ENCODE measurements around the gene MAGEA4. TPM values are rescaled to one million over a fixed set of nuclear protein-coding genes. Genes with fewer than 3 reads are reported as not detected.

The MAGEA4 gene
- total and polyA plus RNA-seq, 8 donors, result not detected

DNA sequence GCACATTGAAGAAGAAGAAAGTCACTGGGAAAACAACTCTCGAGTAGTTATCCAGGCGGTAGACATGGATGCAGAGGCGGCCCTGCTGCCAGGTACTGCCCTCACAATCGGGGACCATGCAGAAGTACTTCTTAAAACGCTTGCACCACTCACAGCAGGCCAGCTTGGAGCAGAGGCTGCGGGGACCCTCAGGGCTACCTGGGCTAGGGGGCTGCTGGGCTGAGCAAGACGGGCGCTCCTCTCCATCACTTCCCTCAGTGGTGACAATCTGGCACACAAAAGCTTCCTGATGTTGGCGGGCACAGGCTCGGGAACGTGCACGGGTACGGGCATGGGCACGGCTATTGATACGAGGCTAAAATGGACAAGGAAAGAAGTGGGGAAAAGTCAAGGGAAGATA is 42.0 kb downstream of the MAGEA4 start:
- Histone ChIP-seq H3K27ac (no peak overlapping the region), H3K4me3 (no peak overlapping the region), H3K36me3 (no peaks in the 10 kb centered on the region), H3K4me1 (no peaks in the 10 kb centered on the region), H3K9me3 (no peaks in the 10 kb centered on the region), H3K27me3 (no peaks in the 10 kb centered on the region)
- ATAC-seq (no peak), DNase-seq (no peak)
- TF ChIP-seq, protein P1, sequence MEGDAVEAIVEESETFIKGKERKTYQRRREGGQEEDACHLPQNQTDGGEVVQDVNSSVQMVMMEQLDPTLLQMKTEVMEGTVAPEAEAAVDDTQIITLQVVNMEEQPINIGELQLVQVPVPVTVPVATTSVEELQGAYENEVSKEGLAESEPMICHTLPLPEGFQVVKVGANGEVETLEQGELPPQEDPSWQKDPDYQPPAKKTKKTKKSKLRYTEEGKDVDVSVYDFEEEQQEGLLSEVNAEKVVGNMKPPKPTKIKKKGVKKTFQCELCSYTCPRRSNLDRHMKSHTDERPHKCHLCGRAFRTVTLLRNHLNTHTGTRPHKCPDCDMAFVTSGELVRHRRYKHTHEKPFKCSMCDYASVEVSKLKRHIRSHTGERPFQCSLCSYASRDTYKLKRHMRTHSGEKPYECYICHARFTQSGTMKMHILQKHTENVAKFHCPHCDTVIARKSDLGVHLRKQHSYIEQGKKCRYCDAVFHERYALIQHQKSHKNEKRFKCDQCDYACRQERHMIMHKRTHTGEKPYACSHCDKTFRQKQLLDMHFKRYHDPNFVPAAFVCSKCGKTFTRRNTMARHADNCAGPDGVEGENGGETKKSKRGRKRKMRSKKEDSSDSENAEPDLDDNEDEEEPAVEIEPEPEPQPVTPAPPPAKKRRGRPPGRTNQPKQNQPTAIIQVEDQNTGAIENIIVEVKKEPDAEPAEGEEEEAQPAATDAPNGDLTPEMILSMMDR (IDR thresholded peaks at IDR 0.05), result no peak
- intact Hi-C loops (cut with DNase I), result no loop called here

DNA sequence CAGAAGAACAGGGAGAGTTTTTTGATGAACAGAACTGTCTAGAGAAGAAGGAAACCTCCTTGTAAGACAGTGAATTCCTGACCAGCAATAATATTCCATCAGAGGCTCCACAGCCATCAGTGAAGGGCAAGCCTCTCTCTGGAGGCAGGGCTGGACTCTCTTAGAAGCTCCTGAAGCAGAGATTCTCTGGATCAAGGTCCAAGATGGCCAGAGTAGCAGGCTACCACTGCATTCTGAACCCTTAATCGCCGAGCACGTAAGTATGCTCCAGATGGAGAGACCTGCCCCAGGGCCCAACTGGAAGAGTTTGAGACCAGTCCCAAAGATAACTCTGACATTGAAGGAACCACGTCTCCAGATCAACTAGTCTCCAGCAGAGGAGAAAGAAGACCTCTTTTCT is 45.4 kb downstream of the MAGEA4 start:
- no peak for ATAC-seq
- no peaks in the 10 kb centered on the region for H3K36me3 ChIP-seq

DNA sequence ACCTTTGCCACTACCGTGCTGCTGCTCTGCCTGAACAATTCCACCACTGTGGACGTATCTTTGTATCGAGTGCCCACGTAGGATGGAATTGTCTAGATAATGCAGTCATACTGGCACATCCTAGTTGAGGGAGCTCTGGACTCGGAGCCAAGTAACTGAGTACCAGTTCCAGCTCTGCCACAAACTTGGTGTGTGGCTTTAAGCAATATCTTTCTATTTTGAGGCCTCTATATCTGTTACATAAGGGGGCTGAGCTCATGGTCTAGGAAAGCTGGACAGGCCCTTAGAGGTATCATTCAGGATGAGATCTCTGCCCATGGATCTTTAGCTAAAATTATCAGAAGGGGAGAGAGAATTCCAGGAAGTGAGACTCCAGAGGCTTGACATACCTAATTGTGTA is 49.3 kb downstream of the MAGEA4 start:
- no peaks in the 10 kb centered on the region for H3K4me1 ChIP-seq
- H3K4me3 ChIP-seq, result no peak overlapping the region
- no peak for ATAC-seq
- DNase-seq, result no peak
- no peak overlapping the region for H3K27ac ChIP-seq
- intact Hi-C loops (cut with DNase I), result no loop called here
- no peaks in the 10 kb centered on the region for H3K27me3 ChIP-seq
- no peaks in the 10 kb centered on the region for H3K36me3 ChIP-seq
- TF ChIP-seq, protein P1 (IDR thresholded peaks at IDR 0.05), result no peak
- no peaks in the 10 kb centered on the region for H3K9me3 ChIP-seq

More for the DNA sequence above, 45.4 kb downstream of the MAGEA4 start:
- intact Hi-C loops (cut with DNase I), result no loop called here
- Histone ChIP-seq H3K4me1 (no peaks in the 10 kb centered on the region), H3K4me3 (no peak overlapping the region), H3K27me3 (no peaks in the 10 kb centered on the region), H3K9me3 (no peaks in the 10 kb centered on the region), H3K27ac (no peak overlapping the region)
- TF ChIP-seq, protein P1 (IDR thresholded peaks at IDR 0.05), result no peak
- no peak for DNase-seq

DNA sequence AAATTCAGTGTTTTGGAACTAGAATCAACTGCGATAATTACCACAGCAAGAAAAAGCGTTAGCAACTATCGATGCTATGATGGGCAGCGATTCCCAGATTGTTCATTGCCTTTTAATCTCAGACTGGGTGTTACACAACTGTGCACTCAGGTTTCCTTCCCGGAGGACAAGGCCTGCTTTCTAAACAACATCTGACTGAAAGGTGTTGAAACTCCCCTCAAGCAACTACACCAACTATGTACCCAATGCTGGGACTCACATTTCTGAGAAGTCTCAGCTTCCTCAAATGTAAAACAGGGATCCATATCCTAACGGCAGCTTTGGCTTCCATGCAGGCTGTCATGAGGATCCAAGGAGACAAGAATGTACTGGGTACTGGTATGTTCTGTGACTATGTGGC is 53.5 kb downstream of the MAGEA4 start:
- Histone ChIP-seq H3K4me1 (peaks cover 0 to 2% of the 10 kb centered on the region in 2 donors), H3K27ac (no peak overlapping the region), H3K36me3 (no peaks in the 10 kb centered on the region), H3K9me3 (no peaks in the 10 kb centered on the region), H3K4me3 (no peak overlapping the region), H3K27me3 (no peaks in the 10 kb centered on the region)
- DNase-seq (no peak), ATAC-seq (no peak)
- TF ChIP-seq, protein P1 (IDR thresholded peaks at IDR 0.05), result no peak
- intact Hi-C loops (cut with DNase I), result no loop called here

DNA sequence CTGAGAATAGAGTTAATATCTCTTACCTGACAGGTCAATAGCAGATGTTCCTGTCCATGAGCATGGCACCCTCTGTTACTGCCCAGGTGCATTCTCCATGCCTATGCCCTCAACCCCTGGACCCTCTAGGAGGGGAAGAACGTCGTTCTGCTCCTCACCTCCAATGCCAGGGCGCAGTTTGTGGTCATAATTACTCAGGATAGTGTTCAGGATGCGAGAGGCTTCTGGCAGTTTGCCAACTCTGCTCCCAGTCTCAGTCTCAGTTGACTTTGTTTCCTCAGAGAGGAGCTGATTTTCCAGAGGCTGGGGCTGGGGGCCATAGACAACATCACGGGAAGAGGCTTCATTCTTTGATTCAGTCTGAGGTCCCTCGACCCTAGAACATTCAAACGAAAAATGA is 57.3 kb downstream of the MAGEA4 start:
- ATAC-seq (no peak), DNase-seq (no peak)
- Histone ChIP-seq H3K27me3 (peaks cover 0 to 19% of the 10 kb centered on the region in 2 donors), H3K9me3 (no peaks in the 10 kb centered on the region), H3K27ac (no peak overlapping the region), H3K4me3 (no peak overlapping the region), H3K4me1 (peaks cover 0 to 6% of the 10 kb centered on the region in 2 donors), H3K36me3 (no peaks in the 10 kb centered on the region)
- TF ChIP-seq, protein P1 (IDR thresholded peaks at IDR 0.05), result no peak
- intact Hi-C loops (cut with DNase I), result no loop called here

All from left lung (tissue), 10 donors.